HL-60 (cell line): ENCODE measurements around the gene TRABD2B.

Experiments used
- GABPA ChIP-seq: IDR thresholded peaks from 2 replicates; pipeline ENCODE4 v1.6.1; 2012; ENCODE audit warnings: low read depth
- POLR2AphosphoS5 ChIP-seq: IDR thresholded peaks from 2 replicates; pipeline ENCODE4 v1.6.1; 2012; ENCODE audit warnings: low read depth
- SPI1 ChIP-seq: IDR thresholded peaks from 2 replicates; pipeline ENCODE4 v1.6.1; 2012; ENCODE audit warnings: low read depth, mild to moderate bottlenecking, borderline replicate concordance
- TF ChIP-seq, protein P1 (sequence below): IDR thresholded peaks from one replicate; pipeline ENCODE4 v1.5.1; 2011; ENCODE audit warnings: low read length, control low read depth, inconsistent platforms; ENCODE audit not compliant: insufficient read depth
- TF ChIP-seq, protein P2 (sequence below): IDR thresholded peaks from 2 replicates; pipeline ENCODE4 v1.6.1; 2012; ENCODE audit warnings: low read depth; ENCODE audit not compliant: insufficient replicate concordance

DNA sequence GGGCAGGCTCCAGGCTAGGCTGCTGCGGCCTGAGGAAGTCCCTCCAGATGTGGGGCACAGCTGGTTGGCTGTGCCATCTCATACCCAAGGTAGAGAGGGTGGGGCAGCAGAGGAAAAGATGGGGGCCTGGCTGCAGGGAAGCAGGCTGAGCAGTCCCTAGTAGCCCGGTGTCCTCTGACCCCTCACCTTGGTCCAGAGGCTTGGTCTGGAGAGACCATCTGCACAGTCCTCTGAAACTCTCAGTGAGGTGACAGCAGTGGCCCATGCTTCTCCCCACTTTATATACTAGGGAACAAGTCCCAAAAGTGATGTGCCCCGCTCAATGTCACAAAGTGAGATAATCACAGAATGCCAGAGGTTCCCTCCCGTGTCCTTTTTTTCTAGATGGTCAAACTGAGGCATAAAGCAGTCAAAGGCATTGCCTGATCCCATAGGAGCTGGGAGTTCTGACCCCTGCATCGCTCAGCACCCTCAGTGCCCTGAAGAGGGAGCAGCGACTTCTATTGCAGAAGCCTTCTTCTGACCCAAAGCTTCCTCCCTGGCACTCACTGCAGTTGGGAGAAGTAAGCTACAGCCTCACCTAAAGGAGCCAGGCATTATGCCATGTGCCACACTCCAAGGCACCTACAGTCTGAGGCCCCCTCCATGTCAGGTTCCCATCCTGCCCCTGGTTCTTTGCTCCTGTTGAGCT is 45.5 kb downstream of the TRABD2B start:
- TF ChIP-seq, protein P1, sequence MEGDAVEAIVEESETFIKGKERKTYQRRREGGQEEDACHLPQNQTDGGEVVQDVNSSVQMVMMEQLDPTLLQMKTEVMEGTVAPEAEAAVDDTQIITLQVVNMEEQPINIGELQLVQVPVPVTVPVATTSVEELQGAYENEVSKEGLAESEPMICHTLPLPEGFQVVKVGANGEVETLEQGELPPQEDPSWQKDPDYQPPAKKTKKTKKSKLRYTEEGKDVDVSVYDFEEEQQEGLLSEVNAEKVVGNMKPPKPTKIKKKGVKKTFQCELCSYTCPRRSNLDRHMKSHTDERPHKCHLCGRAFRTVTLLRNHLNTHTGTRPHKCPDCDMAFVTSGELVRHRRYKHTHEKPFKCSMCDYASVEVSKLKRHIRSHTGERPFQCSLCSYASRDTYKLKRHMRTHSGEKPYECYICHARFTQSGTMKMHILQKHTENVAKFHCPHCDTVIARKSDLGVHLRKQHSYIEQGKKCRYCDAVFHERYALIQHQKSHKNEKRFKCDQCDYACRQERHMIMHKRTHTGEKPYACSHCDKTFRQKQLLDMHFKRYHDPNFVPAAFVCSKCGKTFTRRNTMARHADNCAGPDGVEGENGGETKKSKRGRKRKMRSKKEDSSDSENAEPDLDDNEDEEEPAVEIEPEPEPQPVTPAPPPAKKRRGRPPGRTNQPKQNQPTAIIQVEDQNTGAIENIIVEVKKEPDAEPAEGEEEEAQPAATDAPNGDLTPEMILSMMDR: no peak
- TF ChIP-seq POLR2AphosphoS5: no peak
- no peak for TF ChIP-seq GABPA
- TF ChIP-seq, protein P2, sequence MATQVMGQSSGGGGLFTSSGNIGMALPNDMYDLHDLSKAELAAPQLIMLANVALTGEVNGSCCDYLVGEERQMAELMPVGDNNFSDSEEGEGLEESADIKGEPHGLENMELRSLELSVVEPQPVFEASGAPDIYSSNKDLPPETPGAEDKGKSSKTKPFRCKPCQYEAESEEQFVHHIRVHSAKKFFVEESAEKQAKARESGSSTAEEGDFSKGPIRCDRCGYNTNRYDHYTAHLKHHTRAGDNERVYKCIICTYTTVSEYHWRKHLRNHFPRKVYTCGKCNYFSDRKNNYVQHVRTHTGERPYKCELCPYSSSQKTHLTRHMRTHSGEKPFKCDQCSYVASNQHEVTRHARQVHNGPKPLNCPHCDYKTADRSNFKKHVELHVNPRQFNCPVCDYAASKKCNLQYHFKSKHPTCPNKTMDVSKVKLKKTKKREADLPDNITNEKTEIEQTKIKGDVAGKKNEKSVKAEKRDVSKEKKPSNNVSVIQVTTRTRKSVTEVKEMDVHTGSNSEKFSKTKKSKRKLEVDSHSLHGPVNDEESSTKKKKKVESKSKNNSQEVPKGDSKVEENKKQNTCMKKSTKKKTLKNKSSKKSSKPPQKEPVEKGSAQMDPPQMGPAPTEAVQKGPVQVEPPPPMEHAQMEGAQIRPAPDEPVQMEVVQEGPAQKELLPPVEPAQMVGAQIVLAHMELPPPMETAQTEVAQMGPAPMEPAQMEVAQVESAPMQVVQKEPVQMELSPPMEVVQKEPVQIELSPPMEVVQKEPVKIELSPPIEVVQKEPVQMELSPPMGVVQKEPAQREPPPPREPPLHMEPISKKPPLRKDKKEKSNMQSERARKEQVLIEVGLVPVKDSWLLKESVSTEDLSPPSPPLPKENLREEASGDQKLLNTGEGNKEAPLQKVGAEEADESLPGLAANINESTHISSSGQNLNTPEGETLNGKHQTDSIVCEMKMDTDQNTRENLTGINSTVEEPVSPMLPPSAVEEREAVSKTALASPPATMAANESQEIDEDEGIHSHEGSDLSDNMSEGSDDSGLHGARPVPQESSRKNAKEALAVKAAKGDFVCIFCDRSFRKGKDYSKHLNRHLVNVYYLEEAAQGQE: no peak
- no peak for TF ChIP-seq SPI1
